Caco-2 (cell line): ENCODE data around the gene SNU13. TPM values are rescaled to one million over a fixed set of nuclear protein-coding genes. Genes with fewer than 3 reads are reported as not detected.
"Not testable (repeated sequence)": the region's sequence is repeated elsewhere in the genome, so short reads cannot be mapped to it uniquely, and the experiment has no call there.

ENCODE experiments used
- BruUV-seq: library from RNA; stranded (reverse); fragments of 400-500 nt; replicated peaks from 2 replicates; lab custom pipeline; 2021; lab: Mats Ljungman, UMichigan
- CTCF ChIA-PET: fragments of 300-600 bp; sonication (Branson Sonifier 250); formaldehyde crosslinking; loops from one replicate; lab custom pipeline; 2022; ENCODE audit warnings: antibody characterized with exemption; lab: Charles Lee
- POLR2A ChIA-PET: fragments of 300-600 bp; sonication (Branson Sonifier 250); formaldehyde crosslinking; loops from one replicate; lab custom pipeline; 2022; ENCODE audit warnings: antibody characterized with exemption; lab: Charles Lee
- DNase-seq, 2 experiments: peaks; one replicate each; pipeline versions ENCODE4 v3.0.0 to v3.0.0-alpha.2; 2020 to 2022
- H3K27me3 ChIP-seq: replicated peaks from 2 replicates; pipeline ENCODE4 v1.6.0; 2011; ENCODE audit warnings: low read length; ENCODE audit not compliant: control insufficient read depth, insufficient read depth
- H3K36me3 ChIP-seq: 2 replicates; pipeline ENCODE4 v1.5.1; 2011; ENCODE audit warnings: low read length; ENCODE audit not compliant: control insufficient read depth, insufficient read depth
- H3K4me1 ChIP-seq: fragments of 250-450 bp; sonication (Bioruptor Pico); 2 replicates; pipeline ENCODE4 v1.5.1; 2020; ENCODE audit warnings: mild to moderate bottlenecking
- H3K4me3 ChIP-seq: 2 replicates; pipeline ENCODE4 v1.5.1; 2011; ENCODE audit warnings: low read depth, mild to moderate bottlenecking, control low read depth, low read length
- H3K9me3 ChIP-seq: fragments of 250-450 bp; sonication (Bioruptor Pico); 2 replicates; pipeline ENCODE4 v1.5.1; 2020; ENCODE audit warnings: mild to moderate bottlenecking, moderate library complexity
- H3K27ac Mint-ChIP-seq: one replicate; pipeline ENCODE4 v1.8.0; 2022; ENCODE audit warnings: mixed read lengths; ENCODE audit not compliant: unreplicated experiment
- H3K27me3 Mint-ChIP-seq: one replicate; pipeline ENCODE4 v1.8.0; 2022; ENCODE audit warnings: mixed read lengths; ENCODE audit not compliant: insufficient read depth, unreplicated experiment
- H3K36me3 Mint-ChIP-seq: one replicate; pipeline ENCODE4 v1.8.0; 2022; ENCODE audit warnings: mild to moderate bottlenecking, mixed read lengths; ENCODE audit not compliant: insufficient read depth, unreplicated experiment
- H3K4me1 Mint-ChIP-seq: one replicate; pipeline ENCODE4 v1.8.0; 2022; ENCODE audit warnings: low read depth, mixed read lengths; ENCODE audit not compliant: unreplicated experiment
- H3K4me3 Mint-ChIP-seq: one replicate; pipeline ENCODE4 v1.8.0; 2022; ENCODE audit warnings: mild to moderate bottlenecking, moderate library complexity, mixed read lengths; ENCODE audit not compliant: unreplicated experiment
- H3K9me3 Mint-ChIP-seq: one replicate; pipeline ENCODE4 v1.8.0; 2022; ENCODE audit warnings: mixed read lengths; ENCODE audit not compliant: unreplicated experiment
- intact Hi-C: fragments of 100-400 bp; cut with micrococcal nuclease; formaldehyde crosslinking; loops from one replicate; pipeline ENCODE4 v1.10.0; 2022; ENCODE audit not compliant: unreplicated experiment
- total RNA-seq: library from RNA; stranded (reverse); gene quantifications from 2 replicates; pipeline ENCODE4 v1.2.3, GENCODE V29; 2022
- TF ChIP-seq, protein P1 (sequence below), 2 experiments: fragments of 200-600 bp in 1 of 2; IDR thresholded peaks; 1 replicate in 1 of 2; 2 replicates in 1 of 2; pipeline versions ENCODE4 v1.5.1 to v1.8.0; 2011 to 2022; ENCODE audit warnings: antibody characterized with exemption in 1 of 2, control low read depth in 1 of 2, inconsistent platforms in 1 of 2, low read depth in 1 of 2, low read length in 1 of 2, mild to moderate bottlenecking in 1 of 2, moderate library complexity in 1 of 2; ENCODE audit not compliant: insufficient read depth in 1 of 2, severe bottlenecking in 1 of 2, unreplicated experiment in 1 of 2

SNU13 gene
- total RNA-seq, 1 experiment from 2014 or later, result 172 TPM

DNA sequence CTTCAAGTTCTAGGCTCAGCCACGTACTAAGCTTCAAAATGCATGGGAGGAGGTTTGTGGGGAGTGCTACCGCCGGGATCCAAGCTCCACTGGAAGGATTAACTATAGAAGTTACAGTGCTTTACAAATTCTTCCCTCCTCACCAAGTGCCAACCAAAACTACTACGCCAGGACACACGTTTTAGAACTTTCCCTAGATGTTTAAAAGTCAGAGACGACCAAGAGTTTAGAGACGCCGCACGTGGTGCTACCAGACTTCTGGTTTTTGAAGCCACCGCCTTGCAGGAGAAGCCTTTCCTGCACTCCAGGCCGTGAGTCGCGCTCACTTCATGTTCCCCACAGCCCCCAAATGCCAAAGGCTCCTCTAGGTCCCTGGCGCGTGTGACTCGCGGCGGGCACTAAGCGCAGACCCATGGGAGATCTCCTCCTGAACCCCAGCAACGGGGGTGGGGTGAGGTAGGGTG is 734 bp downstream of the SNU13 start:
- Mint-ChIP-seq H3K9me3 (no peaks in the 10 kb centered on the region), H3K36me3 (peaks cover 17% of the 10 kb centered on the region), H3K27me3 (no peaks in the 10 kb centered on the region), H3K4me3 (peak overlapping the region; percentile 97), H3K4me1 (no peaks in the 10 kb centered on the region), H3K27ac (peak overlapping the region; percentile 96)
- Histone ChIP-seq H3K27me3 (no peaks in the 10 kb centered on the region), H3K9me3 (no peaks in the 10 kb centered on the region), H3K36me3 (no peaks in the 10 kb centered on the region), H3K4me1 (peaks cover 6% of the 10 kb centered on the region; the same call in 1 of the 2 replicates), H3K4me3 (peak overlapping the region; percentile 67)
- TSS peak; percentile 68 for BruUV-seq
- intact Hi-C loops, result no loop called here
- peak in 1 of 2 experiments; percentile 34 for DNase-seq
- ChIA-PET POLR2A (interaction anchor here (0.7 to 1.3 kb wide), 4 partner anchors 9 to 112 kb away, joined by 3 to 11 read pairs (median 4); partner anchors contain the start of genes CCDC134, DESI1 and XRCC6), CTCF (interaction anchor here (0.5 to 2.4 kb wide), 3 partner anchors 10 to 127 kb away, joined by 3 to 25 read pairs (median 3); partner anchors contain the start of gene CSDC2)
- TF ChIP-seq, protein P1, sequence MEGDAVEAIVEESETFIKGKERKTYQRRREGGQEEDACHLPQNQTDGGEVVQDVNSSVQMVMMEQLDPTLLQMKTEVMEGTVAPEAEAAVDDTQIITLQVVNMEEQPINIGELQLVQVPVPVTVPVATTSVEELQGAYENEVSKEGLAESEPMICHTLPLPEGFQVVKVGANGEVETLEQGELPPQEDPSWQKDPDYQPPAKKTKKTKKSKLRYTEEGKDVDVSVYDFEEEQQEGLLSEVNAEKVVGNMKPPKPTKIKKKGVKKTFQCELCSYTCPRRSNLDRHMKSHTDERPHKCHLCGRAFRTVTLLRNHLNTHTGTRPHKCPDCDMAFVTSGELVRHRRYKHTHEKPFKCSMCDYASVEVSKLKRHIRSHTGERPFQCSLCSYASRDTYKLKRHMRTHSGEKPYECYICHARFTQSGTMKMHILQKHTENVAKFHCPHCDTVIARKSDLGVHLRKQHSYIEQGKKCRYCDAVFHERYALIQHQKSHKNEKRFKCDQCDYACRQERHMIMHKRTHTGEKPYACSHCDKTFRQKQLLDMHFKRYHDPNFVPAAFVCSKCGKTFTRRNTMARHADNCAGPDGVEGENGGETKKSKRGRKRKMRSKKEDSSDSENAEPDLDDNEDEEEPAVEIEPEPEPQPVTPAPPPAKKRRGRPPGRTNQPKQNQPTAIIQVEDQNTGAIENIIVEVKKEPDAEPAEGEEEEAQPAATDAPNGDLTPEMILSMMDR (IDR thresholded peaks at IDR 0.05; ENCODE audit: insufficient read depth in 1 of 2, low read depth in 1 of 2, low read length in 1 of 2, severe bottlenecking in 1 of 2, unreplicated experiment in 1 of 2), result no peak

DNA sequence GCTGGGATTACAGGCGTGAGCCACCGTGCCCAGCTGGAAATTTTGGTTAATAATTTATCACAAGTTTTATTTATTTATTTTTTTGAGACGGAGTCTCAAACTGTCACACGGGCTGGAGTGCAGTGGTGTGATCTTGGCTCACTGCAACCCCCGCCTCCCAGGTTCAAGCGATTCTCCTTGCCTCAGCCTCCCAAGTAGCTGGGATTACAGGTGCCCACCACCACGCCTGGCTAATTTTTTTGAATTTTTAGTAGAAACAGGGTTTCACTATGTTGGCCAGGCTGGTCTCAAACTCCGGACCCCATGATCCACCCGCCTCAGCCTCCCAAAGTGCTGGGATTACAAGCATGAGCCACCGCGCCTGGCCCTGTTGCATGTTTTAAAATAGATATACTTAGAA is 1.8 kb downstream of the SNU13 start:
- intact Hi-C loops, BruUV-seq, H3K4me1 ChIP-seq, H3K27ac Mint-ChIP-seq, H3K4me1 Mint-ChIP-seq, H3K9me3 Mint-ChIP-seq, H3K36me3 ChIP-seq, H3K27me3 Mint-ChIP-seq, DNase-seq, H3K9me3 ChIP-seq, CTCF ChIA-PET, H3K27me3 ChIP-seq: not testable (repeated sequence)
- Mint-ChIP-seq H3K36me3 (peaks cover 24% of the 10 kb centered on the region), H3K4me3 (peak overlapping the region; percentile 97)
- H3K4me3 ChIP-seq, result peak overlapping the region; percentile 67
- POLR2A ChIA-PET, result interaction anchor here (1.3 kb wide), 1 partner anchor 66 kb away, joined by 4 read pairs; the partner anchor contains the start of genes DESI1 and XRCC6

- Histone ChIP-seq H3K9me3 (no peaks in the 10 kb centered on the region), H3K4me1 (peaks cover 6% of the 10 kb centered on the region; the same call in 1 of the 2 replicates), H3K4me3 (no peak overlapping the region), H3K27me3 (no peaks in the 10 kb centered on the region), H3K36me3 (no peaks in the 10 kb centered on the region; the same call in 1 of the 2 replicates)
- POLR2A ChIA-PET, result no interaction called here
- DNase-seq, result no peak
- Mint-ChIP-seq H3K27me3 (no peaks in the 10 kb centered on the region), H3K27ac (no peak overlapping the region), H3K9me3 (no peaks in the 10 kb centered on the region), H3K36me3 (peaks cover 32% of the 10 kb centered on the region), H3K4me3 (no peak overlapping the region), H3K4me1 (no peaks in the 10 kb centered on the region)
- BruUV-seq, result no TSS peak
- CTCF ChIA-PET, result interaction anchor here (0.5 kb wide), 1 partner anchor 14 kb away, joined by 4 read pairs; no protein-coding TSS in a partner anchor
- TF ChIP-seq, protein P1 (IDR thresholded peaks at IDR 0.05; ENCODE audit: insufficient read depth in 1 of 2, low read depth in 1 of 2, low read length in 1 of 2, severe bottlenecking in 1 of 2, unreplicated experiment in 1 of 2), result no peak
- intact Hi-C loops, result no loop called here
These were observed 4.5 kb downstream of the SNU13 start for GRCh38 chr22:41684194-41684593.
